HG03139 (cell line): ENCODE measurements around the gene CWF19L2.

ENCODE experiments used
- ATAC-seq: cut with Tn5 transposase; IDR thresholded peaks from one replicate; pipeline ENCODE4 v1.9.1; 2021; ENCODE audit not compliant: unreplicated experiment

Gene CWF19L2

GRCh38 chr11:107316426-107316825 lies 141.2 kb downstream of the CWF19L2 start:
- no peak for ATAC-seq

GRCh38 chr11:107307991-107308390 lies 149.6 kb downstream of the CWF19L2 start:
- ATAC-seq: no peak

- ATAC-seq: no peak
These were observed 155.7 kb downstream of the CWF19L2 start for GRCh38 chr11:107301878-107302277.

- ATAC-seq: no peak
These were observed 163.8 kb downstream of the CWF19L2 start for GRCh38 chr11:107293677-107294344.

- ATAC-seq: no peak
These were observed 175.4 kb downstream of the CWF19L2 start for GRCh38 chr11:107282195-107282594.
